Upper lobe of left lung (tissue), 4 donors: ENCODE measurements around the gene TECRL.

ENCODE experiments used
- CTCF ChIP-seq, 6 experiments: fragments of 450-650 bp in 4 of 6; fragments of 200-600 bp in 2 of 6; sonication (generic) in 2 of 6; IDR thresholded peaks; one replicate each; pipeline ENCODE4 v1.5.1; 2016 to 2019; ENCODE audit warnings: antibody characterized with exemption in 6 of 6
- POLR2A ChIP-seq, 4 donors: fragments of 450-650 bp; IDR thresholded peaks; one replicate each; pipeline ENCODE4 v1.5.1; 2016 to 2017; ENCODE audit warnings: antibody characterized with exemption in 4 of 4, mild to moderate bottlenecking in 2 of 4
- POLR2AphosphoS5 ChIP-seq, 2 donors: sonication (generic); formaldehyde crosslinking; IDR thresholded peaks; one replicate each; pipeline ENCODE4 v1.5.1; 2017; ENCODE audit warnings: antibody characterized with exemption in 2 of 2

- no peak for TF ChIP-seq CTCF (IDR thresholded peaks at IDR 0.05)
- no peak for TF ChIP-seq POLR2AphosphoS5 (IDR thresholded peaks at IDR 0.05)
- TF ChIP-seq POLR2A (IDR thresholded peaks at IDR 0.05), result no peak
Measured at GRCh38 chr4:64409300-64409699, at the start of gene TECRL.
